Cardiac septum (tissue), 1 donor: ENCODE data around the gene PITPNC1. TPM values are rescaled to one million over a fixed set of nuclear protein-coding genes. Genes with fewer than 3 reads are reported as not detected.
"Not testable (repeated sequence)": the region's sequence is repeated elsewhere in the genome, so short reads cannot be mapped to it uniquely, and the experiment has no call there.

ENCODE experiments used
- DNase-seq: peaks from one replicate; pipeline ENCODE4 v3.0.0-alpha.2; 2020; ENCODE audit warnings: low spot score
- intact Hi-C: fragments of 100-400 bp; cut with DNase I; formaldehyde crosslinking; loops from one replicate; pipeline ENCODE4 v1.14.0; 2022
- total RNA-seq: library from RNA; stranded (reverse); fragmentation: NEBNext Ultra II Directional; extraction: Animal tissue kit (Norgen Biotek cat#: 25700); gene quantifications from one replicate; pipeline ENCODE4 v1.2.1, GENCODE V29; 2021
- donor health status: DM: no; HTN: no; CAD: no.

The PITPNC1 gene
- total RNA-seq, 1 donor from 2014 or later: 12.5 TPM

DNA sequence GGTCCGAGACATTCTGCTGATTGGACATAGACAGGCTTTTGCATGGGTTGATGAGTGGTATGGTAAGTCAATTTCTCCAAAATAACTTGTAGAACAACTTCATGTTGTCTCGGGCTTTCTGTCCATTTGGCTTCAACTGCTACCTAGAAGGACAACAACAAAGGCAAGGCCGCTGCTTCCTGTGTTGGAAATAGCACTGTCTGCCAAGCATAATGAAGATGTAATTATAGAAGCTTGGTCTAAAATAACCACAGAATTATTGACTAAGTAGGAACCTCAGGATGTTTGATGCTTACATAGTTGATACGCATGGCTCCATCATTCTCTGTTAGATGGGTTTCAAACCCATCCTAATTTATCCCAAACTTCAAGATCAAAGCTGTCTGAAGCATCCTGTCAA is 298.4 kb downstream of the PITPNC1 start:
- intact Hi-C loops: no loop called here
- DNase-seq: no peak

DNA sequence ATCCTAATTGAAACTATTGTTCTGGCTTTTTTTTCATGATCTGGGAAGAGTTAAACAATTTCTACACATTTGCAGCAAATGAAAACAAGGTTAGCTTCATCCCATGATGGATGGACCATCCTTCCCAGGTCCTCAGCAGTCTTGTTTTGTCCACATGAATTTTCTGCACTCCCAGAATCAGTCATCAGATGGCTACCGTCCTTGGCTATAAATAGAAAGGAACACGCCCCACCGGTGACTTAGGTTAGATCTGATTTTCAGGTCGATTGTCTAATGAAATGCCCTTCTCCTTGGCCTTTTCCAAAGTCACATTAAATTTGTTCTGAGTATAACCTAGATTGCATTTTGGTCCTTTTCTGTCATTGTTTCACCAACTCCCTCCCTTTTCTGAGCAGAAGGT is 299.2 kb downstream of the PITPNC1 start:
- DNase-seq: no peak
- intact Hi-C loops: no loop called here

DNA sequence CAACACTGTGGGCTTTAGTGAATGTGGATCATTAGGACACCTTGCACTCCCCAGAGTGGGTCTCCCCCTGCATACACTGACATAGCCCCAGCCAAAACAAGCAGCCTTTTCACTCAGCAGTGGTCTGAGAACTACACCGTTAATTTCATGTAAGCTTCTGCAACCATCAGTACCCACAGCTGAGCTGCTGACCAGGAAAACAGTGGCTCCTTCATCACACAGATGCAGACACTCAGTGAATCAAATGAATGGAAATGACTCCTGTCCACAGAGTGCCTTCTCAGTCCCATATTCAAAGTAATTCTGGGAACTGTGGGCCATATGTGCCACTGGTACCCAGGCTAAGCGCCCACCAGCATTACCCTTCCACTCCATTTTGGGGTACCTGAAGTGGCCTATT is 301.3 kb downstream of the PITPNC1 start:
- DNase-seq: no peak
- intact Hi-C loops: no loop called here

DNA sequence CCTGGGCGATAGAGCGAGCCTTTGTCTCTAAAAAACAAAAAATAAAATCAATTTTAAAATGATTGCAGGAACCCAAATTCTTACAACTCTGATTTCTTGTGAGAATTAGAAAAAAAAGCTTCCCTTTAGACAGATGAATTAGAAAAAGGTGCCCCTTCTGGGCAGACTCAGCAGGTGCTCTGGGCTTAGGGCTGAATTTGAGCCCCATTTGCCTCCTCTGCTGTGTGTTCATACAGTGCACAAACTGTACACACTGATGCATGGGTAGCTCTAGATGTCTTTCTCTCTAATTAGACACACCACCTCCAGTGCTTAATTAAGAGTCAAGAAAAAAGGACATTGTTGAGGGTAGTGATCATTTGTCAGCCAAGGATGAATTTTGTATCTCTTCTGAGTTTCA is 302.1 kb downstream of the PITPNC1 start:
- intact Hi-C loops: no loop called here

DNA sequence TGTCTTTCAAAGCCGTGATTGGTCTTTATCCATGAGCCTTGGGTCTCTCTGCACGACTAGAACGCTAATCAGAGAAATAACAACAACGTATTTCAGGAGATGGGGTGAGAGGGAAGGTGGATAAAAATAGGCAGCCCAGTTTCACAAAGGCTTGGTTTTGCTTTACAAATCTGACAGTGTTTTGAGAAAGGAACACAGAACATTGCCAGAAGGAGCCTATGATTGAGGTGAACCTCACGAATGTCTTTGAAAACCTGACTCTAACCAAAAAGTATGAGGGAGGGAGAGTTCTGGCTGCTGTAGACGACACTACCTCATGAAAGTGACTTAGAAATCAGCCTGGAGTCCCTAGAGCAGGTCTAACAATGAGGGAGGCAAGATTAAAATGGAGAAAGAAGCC is 302.6 kb downstream of the PITPNC1 start:
- intact Hi-C loops: loop anchor here (10.0 kb wide), 1 partner anchor 205 kb away; no protein-coding TSS in a partner anchor
- no peak for DNase-seq

More for the DNA sequence above, 302.1 kb downstream of the PITPNC1 start:
- no peak for DNase-seq

DNA sequence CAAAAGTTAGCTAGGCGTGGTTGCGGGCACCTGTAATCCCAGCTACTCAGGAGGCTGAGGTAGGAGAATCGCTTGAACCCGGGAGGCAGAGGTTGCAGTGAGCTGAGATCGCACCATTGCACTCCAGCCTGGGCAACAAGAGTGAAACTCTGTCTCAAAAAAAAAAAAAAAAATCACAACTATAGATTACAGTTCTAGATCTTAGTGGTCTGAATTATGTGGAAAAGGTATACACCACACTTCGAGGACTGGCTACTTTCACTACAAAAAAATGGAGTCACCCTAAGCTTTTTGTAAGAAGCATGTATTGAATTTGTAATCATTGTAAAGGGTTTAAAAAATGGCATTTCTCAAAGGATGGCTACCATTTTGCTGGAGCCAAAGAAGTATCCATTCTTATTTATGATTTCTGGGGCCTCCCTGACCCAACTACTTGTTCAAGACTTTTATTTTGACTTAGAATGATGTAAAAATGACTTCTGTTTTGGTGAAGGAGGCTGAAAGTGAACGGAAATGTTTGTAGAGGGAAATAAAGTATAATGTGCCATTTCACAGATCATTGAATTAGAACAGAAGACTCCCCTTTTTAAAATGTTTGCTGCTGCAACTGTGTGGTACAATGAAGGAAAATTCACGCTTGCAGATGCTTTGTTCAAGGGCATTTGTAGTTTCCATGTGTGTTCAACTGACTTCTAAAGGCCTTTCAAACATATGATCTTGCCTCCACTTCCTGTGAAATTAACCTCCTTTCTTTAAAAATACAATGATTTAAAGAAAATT is 303.6 kb downstream of the PITPNC1 start:
- DNase-seq: no peak
- intact Hi-C loops: loop anchor here (10.0 kb wide), 1 partner anchor 206 kb away; no protein-coding TSS in a partner anchor

DNA sequence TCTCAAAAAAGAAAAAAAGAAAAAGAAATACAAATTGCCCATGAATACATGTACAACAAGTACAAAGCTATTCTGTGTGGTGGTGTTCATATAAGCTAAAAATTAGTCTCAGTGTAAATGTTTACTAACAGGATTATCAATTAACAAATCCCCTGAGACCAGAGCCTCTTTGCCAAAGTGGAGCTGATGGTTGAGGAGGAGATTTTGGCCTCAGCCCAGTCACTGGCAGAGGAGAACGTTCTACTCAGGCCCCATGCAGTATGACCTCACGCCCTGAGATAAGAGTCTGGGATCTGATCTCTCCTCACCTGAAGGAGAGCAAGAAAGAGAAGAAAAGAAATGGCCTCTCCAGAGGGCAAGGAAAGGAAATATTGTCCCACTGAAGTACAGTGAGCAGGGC is 305.1 kb downstream of the PITPNC1 start:
- intact Hi-C loops: loop anchor here (10.0 kb wide), 1 partner anchor 207 kb away; no protein-coding TSS in a partner anchor
- DNase-seq: no peak

DNA sequence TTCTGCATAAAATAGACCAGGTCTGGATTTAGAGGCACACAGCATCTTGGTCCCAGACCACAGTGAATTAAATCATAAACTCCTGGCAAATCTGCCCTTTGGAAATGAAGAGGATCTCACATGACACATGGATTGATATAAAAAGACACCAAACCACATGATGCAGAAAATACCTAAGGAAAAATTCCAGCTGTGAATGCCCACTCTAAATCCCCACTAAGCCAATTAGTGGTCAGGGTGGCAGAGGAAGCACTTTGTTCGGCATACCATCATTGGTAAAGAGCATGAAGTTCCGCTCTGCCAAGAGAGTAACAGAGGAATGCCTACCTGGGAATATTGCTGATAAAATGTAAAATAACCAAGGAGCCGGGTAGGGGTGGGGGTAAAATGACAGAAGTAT is 308.3 kb downstream of the PITPNC1 start:
- intact Hi-C loops: loop anchor here (10.0 kb wide), 1 partner anchor 211 kb away; no protein-coding TSS in a partner anchor
- no peak for DNase-seq

DNA sequence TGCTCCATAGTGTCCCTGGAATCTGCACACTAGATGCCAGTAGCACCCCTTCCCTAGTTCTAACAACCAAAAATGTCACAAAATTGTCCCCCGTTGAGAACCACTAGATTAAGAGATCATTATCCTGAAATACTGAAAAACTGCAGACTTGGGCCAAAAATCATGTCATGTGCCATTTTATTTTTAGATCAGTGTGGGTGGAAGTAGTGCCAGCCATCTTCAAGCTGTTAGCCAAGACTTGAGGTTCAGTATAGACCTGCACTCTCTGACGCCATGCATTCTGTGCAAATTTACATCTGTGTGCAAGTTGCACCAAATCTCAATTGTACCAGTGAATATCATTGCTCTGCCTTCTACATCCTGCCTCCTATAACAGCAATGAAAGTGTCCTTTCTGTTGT is 309.2 kb downstream of the PITPNC1 start:
- intact Hi-C loops: loop anchor here (10.0 kb wide), 1 partner anchor 211 kb away; no protein-coding TSS in a partner anchor
- DNase-seq: no peak

DNA sequence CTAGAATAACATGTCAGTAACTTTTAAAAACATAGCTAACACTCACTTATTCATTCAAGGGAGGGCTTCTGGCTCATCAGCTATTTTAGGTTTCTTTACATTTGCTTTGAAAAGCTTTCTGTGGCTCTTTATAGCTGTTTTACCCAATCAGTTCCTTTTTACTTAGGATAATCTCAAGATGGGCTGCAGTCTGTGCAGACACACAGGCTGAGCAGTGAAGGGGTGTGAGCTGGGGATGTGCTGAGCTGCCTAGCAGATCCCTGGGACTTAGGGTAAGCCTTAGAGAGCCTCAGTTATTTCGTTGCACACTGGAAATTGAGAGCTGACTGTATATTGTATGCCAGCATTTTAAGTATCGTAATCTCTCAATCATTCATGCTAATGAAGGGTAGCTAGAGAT is 310.4 kb downstream of the PITPNC1 start:
- no peak for DNase-seq
- intact Hi-C loops: loop anchor here (10.0 kb wide), 1 partner anchor 213 kb away; no protein-coding TSS in a partner anchor

DNA sequence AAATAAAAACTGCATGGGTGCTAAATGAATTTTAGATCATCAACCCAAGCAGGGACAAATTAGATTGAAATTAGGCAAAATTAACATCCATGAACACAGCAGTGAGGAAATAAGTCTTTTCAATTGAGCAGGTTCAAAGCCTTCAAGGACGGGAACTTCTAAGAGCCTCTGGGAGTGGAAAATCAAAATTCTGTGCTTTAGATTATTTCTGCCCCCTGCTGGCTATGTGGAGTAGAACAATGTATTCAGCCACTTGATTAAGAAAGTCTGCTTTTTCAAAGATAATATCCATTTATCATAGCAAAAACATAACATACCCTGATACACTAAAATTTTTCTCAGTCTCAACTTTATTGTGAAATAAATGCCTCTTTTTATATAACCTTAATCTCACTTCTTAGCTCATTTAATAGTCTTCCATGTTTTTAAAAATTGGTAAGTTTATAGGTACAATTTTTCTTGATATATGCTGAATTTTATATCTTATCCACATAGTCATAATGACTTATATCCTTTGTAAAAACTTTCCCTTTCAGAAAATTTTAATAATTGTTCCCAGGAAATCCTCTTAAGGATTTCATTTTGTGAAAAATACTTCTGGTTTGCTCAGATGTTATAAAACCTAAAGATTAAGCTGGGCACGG is 312.6 kb downstream of the PITPNC1 start:
- DNase-seq: no peak
- intact Hi-C loops: loop anchor here (1.0 to 10.0 kb wide), 3 partner anchors 57 to 314 kb away; no protein-coding TSS in a partner anchor

DNA sequence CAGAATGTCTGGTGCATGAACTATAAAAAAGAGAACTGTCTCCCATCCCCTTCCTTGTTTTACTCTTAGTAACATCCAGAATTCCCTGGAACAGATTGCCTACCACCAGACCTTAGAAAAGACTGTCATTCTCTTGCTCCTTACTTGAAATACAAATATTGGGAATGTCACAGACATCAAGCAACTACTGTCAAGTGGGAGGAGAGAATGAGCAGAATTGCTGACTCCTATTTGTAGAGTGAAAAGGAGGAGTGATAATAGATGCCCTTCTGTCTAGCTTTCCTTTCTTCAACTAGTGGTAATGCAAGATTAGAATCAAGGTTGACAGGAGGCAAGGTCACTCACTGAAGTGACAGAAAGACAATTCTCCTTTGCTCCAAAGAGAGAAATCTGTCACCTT is 316.7 kb downstream of the PITPNC1 start:
- intact Hi-C loops: no loop called here
- DNase-seq: no peak

DNA sequence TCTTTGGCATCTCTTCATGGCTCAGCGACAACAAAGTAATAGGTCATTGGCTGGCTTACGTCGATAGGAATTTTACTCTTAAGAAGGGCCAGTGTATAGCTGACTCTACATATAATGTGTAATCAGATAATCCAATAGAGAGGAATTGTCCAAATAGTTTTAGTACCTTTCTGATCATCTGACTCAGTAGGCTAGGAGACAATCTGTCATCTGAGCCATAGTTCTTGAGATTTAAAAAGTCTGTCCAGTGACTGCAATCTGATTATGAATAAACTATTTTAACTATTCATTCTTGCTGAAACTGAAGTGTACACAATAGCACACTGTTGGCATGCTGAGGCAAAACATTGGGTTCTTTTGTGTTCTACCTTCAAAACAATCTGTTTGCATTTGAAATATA is 319.3 kb downstream of the PITPNC1 start:
- intact Hi-C loops: no loop called here
- DNase-seq: no peak

DNA sequence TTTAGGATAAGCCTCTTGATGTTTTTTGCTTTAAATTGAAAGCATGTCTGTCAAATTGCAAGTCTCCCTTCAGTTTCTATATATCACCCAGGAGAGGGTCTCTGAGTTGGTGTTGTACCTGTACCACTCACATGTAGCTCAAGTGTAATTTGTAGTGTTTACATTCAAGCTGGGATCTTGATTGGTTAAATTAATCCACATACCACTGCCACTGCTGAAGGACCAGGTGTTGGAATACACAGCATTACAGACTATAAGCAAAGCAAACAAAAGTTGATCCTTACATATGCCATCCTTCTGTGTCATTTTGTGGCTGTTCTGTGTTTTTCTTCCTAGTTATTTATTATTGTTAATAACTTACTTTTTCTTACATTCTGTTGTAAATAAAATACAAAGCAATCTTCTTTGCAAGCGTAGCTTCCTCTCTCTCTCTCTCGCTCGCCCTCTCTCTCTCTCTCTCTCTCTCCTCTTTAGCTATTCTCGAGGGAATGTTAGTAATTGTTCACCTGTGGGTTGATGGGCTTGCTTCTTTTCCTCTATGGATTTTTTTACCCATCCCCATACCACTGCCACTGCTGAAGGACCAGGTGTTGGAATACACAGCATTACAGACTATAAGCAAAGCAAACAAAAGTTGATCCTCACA is 319.9 kb downstream of the PITPNC1 start:
- intact Hi-C loops: no loop called here
- no peak for DNase-seq

DNA sequence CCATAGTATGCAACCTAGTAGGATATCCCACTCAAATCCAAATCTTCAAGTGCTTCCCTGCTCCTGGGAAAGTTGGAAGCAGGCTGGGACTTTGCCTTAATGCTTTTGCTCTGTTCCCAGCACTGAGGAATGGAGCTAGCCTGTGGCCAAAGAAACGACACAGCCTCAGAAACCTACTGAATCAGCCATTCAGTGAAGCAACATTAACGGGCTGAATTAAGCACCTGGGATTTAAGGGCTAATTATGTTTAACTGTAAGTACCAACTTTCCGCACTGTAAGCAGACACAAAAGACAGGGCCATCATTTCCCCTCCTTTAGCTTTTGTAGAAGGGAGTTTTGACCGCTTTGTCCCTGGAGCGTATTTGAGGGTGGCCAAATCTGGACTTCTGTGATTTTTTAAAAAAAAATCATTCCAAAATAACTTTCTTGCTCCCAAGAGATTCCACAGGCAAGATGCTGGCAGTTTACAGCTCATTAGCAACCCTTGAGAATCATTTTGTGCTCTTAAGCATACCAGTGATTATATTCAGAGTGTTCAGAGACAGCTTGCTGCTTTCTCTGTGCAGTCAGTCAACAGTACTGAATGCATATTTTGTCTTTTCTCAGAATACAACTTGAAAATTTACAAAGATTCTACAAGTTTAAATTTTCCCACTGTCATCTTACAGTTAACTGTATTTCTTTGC is 323.1 kb downstream of the PITPNC1 start:
- intact Hi-C loops: no loop called here
- no peak for DNase-seq

DNA sequence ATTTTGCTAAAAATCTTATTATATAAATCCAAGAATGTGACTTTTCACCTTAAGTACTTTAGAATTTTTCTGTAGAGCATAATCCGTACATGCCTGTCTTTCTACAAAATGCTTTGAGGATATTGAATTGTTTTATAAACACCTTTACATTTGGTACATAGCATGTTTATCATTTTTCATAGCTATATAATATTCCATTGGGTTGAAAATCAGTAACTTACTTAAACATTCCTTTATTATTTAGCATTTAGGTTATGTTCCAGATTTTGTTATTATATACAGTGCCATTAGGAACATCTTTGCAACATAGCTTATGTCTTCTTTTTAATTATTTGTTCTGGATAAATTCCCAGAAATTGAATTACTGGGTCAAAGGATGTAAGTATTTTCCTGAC is 323.6 kb downstream of the PITPNC1 start:
- no peak for DNase-seq
- intact Hi-C loops: no loop called here

DNA sequence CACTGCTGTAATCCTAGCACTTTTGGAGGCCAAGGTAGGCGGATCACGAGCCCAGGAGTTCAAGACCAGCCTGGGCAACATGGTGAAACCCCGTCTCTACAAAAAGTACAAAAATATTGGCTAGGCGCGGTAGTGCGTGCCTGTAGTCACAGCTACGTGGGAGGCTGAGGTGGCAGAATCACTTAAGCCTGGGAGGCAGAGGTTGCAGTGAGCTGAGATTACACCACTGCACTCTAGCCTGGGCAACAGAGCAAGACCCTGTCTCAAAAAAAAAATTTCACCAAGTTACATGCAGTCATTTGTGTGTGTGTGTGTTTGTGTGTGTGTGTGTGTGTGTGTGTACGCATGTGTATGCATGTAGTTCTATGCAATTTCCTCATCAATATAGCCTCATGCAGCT is 325.8 kb downstream of the PITPNC1 start:
- DNase-seq, intact Hi-C loops: not testable (repeated sequence)

DNA sequence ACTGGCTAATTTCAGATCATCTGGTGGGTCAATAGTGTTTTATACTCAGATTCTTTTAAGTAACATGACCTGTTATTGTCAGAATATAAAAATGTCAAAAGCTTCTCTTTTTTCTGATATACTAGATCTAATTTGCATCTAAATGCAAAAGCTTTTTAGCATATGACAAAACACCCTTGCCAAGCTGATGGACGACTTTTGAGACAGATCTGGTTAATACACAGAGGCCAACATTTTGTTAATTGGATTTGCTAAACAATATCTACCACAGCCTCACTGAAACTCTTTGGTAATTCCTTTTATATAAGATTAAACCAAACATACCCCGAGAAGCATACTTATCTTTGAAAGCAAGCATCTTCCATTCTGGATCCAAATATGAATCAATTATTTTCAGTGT is 330.4 kb downstream of the PITPNC1 start:
- intact Hi-C loops: no loop called here
- DNase-seq: no peak

DNA sequence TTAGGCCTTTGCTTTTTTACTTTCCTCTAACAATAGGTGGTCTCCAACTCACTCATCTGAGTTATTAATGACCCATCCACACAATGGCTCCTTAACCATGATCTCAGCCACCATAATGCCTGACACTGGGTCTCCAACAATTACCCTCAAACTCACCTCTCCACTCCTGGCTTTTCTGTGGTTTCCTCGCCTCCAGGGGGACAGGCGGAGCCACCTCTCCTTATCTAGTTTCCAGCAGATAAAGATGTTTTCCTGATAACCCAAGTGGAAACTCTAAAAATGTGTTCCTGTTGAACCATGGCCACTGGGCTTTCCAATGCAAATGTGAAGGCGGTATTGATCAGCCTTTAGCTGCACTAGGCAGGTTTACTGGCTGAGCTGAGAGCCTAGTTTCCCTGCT is 331.3 kb downstream of the PITPNC1 start:
- no peak for DNase-seq

DNA sequence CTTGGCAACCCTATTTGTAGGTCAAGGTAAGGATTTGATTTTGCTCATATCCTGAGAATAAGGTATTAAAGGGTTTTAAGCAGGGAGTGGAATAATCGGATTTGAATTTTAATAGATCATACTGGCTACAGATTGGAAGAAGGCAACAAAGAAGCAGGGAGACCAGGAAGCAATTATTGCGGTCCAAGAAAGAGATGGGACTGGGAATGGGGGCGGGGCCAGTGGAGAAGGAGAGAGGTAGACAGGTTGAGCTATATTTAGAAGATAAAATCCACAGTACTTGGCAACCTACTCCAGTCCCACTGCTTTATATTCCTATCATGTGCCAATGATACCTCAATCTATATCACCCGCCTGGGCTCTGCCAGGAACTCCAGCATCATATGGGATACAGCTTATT is 334.8 kb downstream of the PITPNC1 start:
- intact Hi-C loops: no loop called here
- DNase-seq: no peak

More for the DNA sequence above, 331.3 kb downstream of the PITPNC1 start:
- intact Hi-C loops: no loop called here
